T-helper 2 cell (primary cell): ENCODE measurements around the gene AHCYL1.
A peak's percentile ranks its signal among the peaks of the same experiment; 100 is the strongest.

Source experiments
- DNase-seq, 5 experiments: peaks; one replicate each; pipeline versions ENCODE4 v3.0.0 to v3.0.0-alpha.2; 2012 to 2022

AHCYL1 gene

DNA sequence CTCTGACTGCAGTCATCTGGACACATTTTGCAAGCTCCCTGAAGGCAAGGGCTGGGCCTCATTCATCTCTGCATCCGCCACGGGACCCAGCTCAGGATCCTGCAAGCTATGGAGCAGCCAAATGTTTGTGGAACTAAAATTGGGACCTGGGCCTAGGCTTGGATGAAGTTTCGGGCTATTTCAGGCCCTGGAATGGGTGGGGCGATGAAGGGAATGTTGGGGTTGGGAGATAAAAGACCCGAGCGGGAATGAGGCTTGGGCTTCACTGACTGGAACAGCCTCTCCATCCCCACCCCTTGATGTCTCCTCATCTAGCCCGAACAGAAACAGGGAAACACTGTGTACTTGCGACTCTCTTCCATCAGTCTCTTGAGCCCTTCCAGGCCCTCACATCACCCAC lies 7.3 kb upstream of the AHCYL1 start:
- DNase-seq: no peak

- no peak for DNase-seq
Observed at GRCh38 chr1:109977657-109978378, 6.7 kb upstream of the AHCYL1 start.

DNA sequence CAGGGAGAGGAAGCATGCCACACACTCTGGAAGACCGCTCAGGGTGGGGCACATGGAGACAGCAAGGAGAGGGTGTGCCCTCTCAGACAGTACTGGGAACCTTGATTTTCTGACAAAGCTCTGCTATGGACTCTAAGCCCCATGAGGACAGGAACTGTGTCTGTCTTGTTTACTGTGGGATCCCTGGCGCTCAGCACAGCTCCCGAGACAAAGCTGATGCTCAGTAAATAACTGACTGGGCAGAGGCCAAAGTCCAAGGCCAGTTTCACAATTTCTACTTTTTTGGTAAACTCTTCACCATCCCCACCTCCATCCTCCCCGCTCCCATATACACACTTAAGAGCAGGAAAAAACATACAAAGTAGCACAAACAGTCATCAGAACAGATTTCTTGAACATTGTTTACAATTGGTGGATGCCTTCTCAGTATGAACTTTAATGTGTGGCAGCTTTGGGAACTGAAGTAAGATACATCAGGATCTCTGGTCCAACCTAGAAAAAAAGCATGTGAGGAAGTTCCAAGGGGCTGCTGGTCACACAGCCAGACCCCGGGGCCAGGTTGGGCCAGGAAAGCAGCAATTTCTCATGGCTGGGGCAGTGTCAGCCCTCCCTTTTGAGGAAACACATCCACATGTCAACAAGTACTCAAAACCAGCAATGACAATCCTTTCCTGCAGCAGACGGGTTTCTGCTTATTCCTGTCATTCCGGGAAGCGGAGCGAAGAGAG lies 5.6 kb upstream of the AHCYL1 start:
- DNase-seq: no peak

GRCh38 chr1:109979489-109980091 lies 5.0 kb upstream of the AHCYL1 start:
- DNase-seq: no peak

GRCh38 chr1:109980324-109981003 lies 4.1 kb upstream of the AHCYL1 start:
- DNase-seq: peak in 1 of 5 experiments; percentile 37

DNA sequence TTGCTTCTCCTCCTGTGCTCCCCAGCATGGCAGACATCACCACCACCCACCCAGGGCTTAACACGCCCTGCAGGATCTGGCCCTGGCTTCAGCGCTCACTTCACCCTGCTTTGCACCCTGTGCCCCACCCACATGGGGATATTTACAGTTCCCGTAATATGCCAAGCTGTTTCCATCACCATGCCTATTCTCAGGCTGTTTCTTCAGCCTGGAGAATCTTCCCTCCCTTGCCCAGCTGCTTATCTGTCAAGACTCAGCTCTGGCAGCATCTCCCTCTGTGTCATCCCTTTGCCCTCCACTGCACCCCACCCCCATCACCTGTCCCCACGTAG lies 3.6 kb upstream of the AHCYL1 start:
- no peak for DNase-seq

- DNase-seq: no peak
Observed at GRCh38 chr1:109983380-109984189, 980 bp upstream of the AHCYL1 start.

- no peak for DNase-seq
Observed at GRCh38 chr1:109984190-109984455, 442 bp upstream of the AHCYL1 start.

DNA sequence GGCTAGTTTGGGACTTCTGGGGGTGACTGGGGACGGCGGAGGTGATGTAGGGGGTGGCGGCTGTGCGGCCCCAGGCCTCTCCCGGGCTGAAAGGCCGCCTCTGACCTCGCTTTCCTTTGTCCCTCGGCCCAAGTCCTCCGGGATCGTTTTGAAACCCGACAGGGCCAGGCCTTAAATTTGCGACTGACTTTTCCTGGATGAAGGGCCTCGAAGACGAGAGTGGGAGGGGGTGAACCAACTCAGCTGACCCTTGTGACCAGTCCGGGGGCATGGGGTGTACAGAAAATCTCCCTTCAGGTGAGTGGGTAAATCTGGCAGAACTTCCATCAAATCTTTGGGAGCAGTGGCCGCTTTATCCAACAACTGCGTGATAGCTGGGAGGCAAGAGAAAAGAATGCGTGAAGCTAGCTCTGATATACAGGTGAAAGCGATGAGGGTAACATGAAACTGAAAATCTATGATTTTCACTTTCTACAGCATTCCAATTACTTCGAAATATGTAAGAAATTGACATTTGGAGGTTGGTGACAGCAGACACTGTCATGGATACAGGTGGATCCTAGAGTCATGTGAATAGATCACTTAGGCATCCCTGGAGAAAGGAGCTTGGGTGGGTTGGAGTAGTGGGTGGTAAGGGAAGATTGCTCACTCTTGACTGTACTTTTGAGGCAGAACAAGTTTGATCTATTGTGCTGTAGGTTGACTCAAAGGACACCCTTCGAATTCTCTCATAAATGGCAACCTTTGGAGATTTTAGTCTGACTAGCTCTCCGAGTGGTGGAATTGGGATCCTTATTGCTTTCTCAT lies 885 bp downstream of the AHCYL1 start:
- no peak for DNase-seq

DNA sequence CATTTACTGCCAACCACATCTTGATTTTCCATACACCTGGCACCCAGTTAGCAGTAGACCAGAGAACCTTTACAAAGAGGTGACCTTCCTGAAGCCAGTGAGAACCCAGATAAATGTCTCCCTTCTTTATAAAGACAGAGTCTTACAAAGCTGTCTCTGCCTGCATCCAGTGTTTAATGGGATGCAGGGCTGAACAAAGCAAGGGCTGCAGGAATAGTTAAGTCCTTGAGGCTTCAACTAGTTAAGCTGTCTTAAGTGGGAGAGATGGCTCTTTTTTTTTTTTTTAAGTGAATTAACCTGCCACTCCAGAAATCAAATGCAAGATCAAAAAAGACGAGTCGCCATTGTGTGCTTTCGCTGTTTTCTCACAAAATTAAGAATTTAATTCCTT lies 1.5 kb downstream of the AHCYL1 start:
- no peak for DNase-seq

GRCh38 chr1:109988349-109988914 lies 3.9 kb downstream of the AHCYL1 start:
- DNase-seq: no peak

DNA sequence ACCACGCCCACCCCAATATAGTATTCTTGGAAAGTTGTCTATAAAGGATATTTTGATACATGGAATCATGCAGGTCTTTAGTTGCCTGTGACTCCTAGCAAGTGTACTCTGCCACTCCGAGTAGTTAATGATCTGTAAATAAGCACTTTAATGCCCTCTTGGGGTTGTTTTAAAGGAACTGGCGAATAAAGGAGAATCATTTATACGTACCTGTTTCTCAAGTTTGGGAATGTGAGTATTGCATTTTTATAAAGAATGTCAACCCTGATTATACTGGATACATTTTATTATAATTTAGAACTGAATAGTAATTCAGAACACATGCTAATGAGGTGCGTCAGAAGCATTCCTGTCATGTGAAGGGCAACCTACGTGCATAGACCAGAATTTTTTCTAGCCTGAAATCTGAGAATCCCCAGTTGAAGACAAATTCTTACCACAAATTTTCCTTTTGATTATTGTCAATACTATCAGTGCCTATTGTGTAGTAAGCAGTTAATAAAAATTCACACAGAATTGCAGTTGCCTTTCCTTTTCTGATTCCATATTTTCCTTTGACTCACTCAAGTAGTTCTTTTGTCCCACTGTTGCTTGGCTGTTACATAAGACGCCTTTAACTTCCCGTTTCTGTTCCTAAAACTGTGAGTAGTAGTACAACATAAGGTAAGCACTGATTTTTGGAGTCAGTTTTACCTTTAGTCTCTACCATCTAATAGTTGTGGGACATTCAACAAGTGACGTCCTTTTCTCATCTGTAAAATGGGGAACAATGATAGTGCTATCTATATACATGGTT lies 5.1 kb downstream of the AHCYL1 start:
- no peak for DNase-seq

DNA sequence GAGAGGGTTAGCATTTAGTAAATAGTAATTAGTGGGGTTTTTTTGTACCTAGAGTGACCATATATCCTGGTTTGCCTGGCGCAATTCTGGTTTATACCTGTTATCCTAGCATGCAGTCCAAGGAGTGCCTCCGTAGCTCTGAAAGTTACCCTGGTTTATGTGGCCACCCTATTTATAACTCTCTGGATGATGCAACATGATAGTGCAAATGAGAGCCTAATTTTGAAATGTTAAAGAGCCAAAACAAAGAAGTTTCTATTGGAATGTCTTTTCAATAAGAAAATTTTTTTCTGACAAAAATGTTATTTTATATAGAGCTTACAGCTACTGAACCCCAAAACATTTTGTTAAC lies 5.7 kb downstream of the AHCYL1 start:
- no peak for DNase-seq

GRCh38 chr1:109991400-109991925 lies 6.9 kb downstream of the AHCYL1 start:
- no peak for DNase-seq

GRCh38 chr1:109993885-109994284 lies 9.3 kb downstream of the AHCYL1 start:
- no peak for DNase-seq

GRCh38 chr1:109994654-109995053 lies 10.1 kb downstream of the AHCYL1 start:
- DNase-seq: no peak

- DNase-seq: no peak
Observed at GRCh38 chr1:109995536-109995935, 11.0 kb downstream of the AHCYL1 start.

GRCh38 chr1:109996476-109996875 lies 11.9 kb downstream of the AHCYL1 start:
- DNase-seq: no peak

- DNase-seq: no peak
Observed at GRCh38 chr1:109997204-109997866, 12.8 kb downstream of the AHCYL1 start.

DNA sequence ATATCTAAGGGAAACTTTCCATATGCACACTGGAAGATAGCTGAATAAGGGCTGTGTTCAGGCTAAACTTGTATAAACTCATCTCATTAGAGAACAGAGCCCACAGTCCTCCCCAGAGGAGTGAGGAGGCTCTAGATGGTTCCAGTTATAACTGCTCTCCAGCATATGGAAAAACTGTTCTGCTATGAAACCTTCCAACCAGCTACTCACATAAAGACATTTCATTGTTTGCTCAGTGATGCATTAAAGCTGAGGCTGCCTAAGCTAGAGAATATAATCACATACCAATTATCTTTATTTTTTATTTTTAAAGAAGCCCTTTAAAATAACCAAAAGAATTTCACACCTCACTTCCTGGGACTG lies 13.3 kb downstream of the AHCYL1 start:
- DNase-seq: no peak
